Measurements from ENCODE around the gene GCFC2. TPM values are rescaled to one million over a fixed set of nuclear protein-coding genes. Genes with fewer than 3 reads are reported as not detected.

The GCFC2 gene
- polyA plus RNA-seq, 2 of the 4 experiments (the other 2 are of a cell fraction): 15.1 to 41.7 TPM

- Histone ChIP-seq H3K4me3 (no peak overlapping the region), H3K27ac (no peak overlapping the region), H3K4me1 (no peaks in the 10 kb centered on the region), H3K9me3 (no peaks in the 10 kb centered on the region), H3K4me2 (no peak overlapping the region)
- ATAC-seq (no peak), DNase-seq (ENCODE audit: low read depth in 1 of 2, low spot score in 1 of 2) (no peak), FAIRE-seq (no peak)
- 24% methylated on average over 2 of the region's 2 CpGs for WGBS (ENCODE audit: missing lambda C conversion rate)
- ChIA-PET POLR2A (no interaction called here), CTCF (interaction anchor here (1.2 to 2.6 kb wide), 3 partner anchors 14 to 158 kb away, joined by 3 to 11 read pairs (median 9); no protein-coding TSS in a partner anchor)
- no peak for TF ChIP-seq MAZ (IDR thresholded peaks at IDR 0.05; ENCODE audit: borderline replicate concordance, low read depth, low read length)
- no peak for TF ChIP-seq USF2 (IDR thresholded peaks at IDR 0.05)
- TF ChIP-seq RARB (CRISPR knock-in tag; IDR thresholded peaks at IDR 0.05): no peak
Measured at GRCh38 chr2:75622500-75622899, 88.2 kb downstream of the GCFC2 start.

GRCh38 chr2:75621228-75621627, 89.5 kb downstream of the GCFC2 start:
- 32% methylated on average over 4 of the region's 4 CpGs for WGBS (ENCODE audit: missing lambda C conversion rate)
- ATAC-seq (no peak), DNase-seq (ENCODE audit: low read depth in 1 of 2, low spot score in 1 of 2) (no peak), FAIRE-seq (no peak)
- Histone ChIP-seq H3K9me3 (no peaks in the 10 kb centered on the region), H3K4me1 (no peaks in the 10 kb centered on the region), H3K4me3 (no peak overlapping the region), H3K27ac (no peak overlapping the region), H3K4me2 (no peak overlapping the region)
- ChIA-PET CTCF (interaction anchor here (0.6 to 4.3 kb wide), 3 partner anchors 12 to 179 kb away, joined by 3 to 36 read pairs (median 3); no protein-coding TSS in a partner anchor), POLR2A (no interaction called here)
- TF ChIP-seq SREBF2 (IDR thresholded peaks at IDR 0.05) (no peak), FOXS1 (CRISPR knock-in tag; IDR thresholded peaks at IDR 0.05) (no peak), RCOR1 (IDR thresholded peaks at IDR 0.05; ENCODE audit: low read depth, low read length) (no peak), FOSB (CRISPR knock-in tag; IDR thresholded peaks at IDR 0.05) (no peak), JUNB (IDR thresholded peaks at IDR 0.05) (no peak), USF2 (IDR thresholded peaks at IDR 0.05) (no peak), MYC (IDR thresholded peaks at IDR 0.05; ENCODE audit: borderline replicate concordance, low read length) (no peak), POLR2AphosphoS2 (conservative IDR thresholded peaks at IDR 0.05; ENCODE audit: low read length) (no peak), HEYL (CRISPR knock-in tag; IDR thresholded peaks at IDR 0.05) (no peak), BHLHE40 (IDR thresholded peaks at IDR 0.05; ENCODE audit: low read depth, low read length) (no peak), ZSCAN20 (CRISPR knock-in tag; IDR thresholded peaks at IDR 0.05) (no peak), PBX3 (IDR thresholded peaks at IDR 0.05) (no peak), HOXB13 (CRISPR knock-in tag; IDR thresholded peaks at IDR 0.05; ENCODE audit: low read depth) (no peak), HOXA7 (CRISPR knock-in tag; IDR thresholded peaks at IDR 0.05) (no peak), EHF (CRISPR knock-in tag; IDR thresholded peaks at IDR 0.05) (no peak), CTCF (IDR thresholded peaks at IDR 0.05) (no peak)

GRCh38 chr2:75619956-75620740, 90.6 kb downstream of the GCFC2 start:
- H3K4me3 ChIP-seq: no peak overlapping the region
- H3K9me3 ChIP-seq: no peaks in the 10 kb centered on the region
- H3K4me2 ChIP-seq: no peak overlapping the region
- ChIA-PET POLR2A (no interaction called here), CTCF (interaction anchor here (0.9 to 4.3 kb wide), 6 partner anchors 8 to 156 kb away, joined by 3 to 36 read pairs (median 9); no protein-coding TSS in a partner anchor)
- no peaks in the 10 kb centered on the region for H3K4me1 ChIP-seq
- peak; percentile 23 for FAIRE-seq
- no peak for TF ChIP-seq HOXB13 (CRISPR knock-in tag; IDR thresholded peaks at IDR 0.05; ENCODE audit: low read depth)
- no peak for TF ChIP-seq JUN (IDR thresholded peaks at IDR 0.05)
- no peak for TF ChIP-seq E2F6 (IDR thresholded peaks at IDR 0.05; ENCODE audit: borderline replicate concordance, low read depth)
- no peak for TF ChIP-seq HOXB5 (CRISPR knock-in tag; IDR thresholded peaks at IDR 0.05)
- no peak for TF ChIP-seq PHF8 (IDR thresholded peaks at IDR 0.05; ENCODE audit: borderline replicate concordance, low read depth)
- no peak for DNase-seq (ENCODE audit: low read depth in 1 of 2, low spot score in 1 of 2)
- no peak overlapping the region for H3K27ac ChIP-seq
- no peak for ATAC-seq
- 31% methylated on average over 4 of the region's 4 CpGs for WGBS (ENCODE audit: missing lambda C conversion rate)

Measured in A549 (cell line).